Panc1 (cell line): Measurements from ENCODE around the gene ARMC5. TPM values are rescaled to one million over a fixed set of nuclear protein-coding genes. Genes with fewer than 3 reads are reported as not detected.

ENCODE experiments used
- ATAC-seq: fragments of 200-7000 bp; cut with Tn5 transposase; 2 replicates; pipeline ENCODE4 v1.9.1; 2020; ENCODE audit warnings: mild to moderate bottlenecking, moderate library complexity
- BruUV-seq: library from RNA; stranded (reverse); fragments of 400-500 nt; replicated peaks from 2 replicates; lab custom pipeline; 2021; lab: Mats Ljungman, UMichigan
- CTCF ChIA-PET: fragments of 300-600 bp; sonication (Branson Sonifier 250); formaldehyde crosslinking; loops from one replicate; lab custom pipeline; 2022; ENCODE audit warnings: antibody characterized with exemption; lab: Charles Lee
- POLR2A ChIA-PET: fragments of 300-600 bp; sonication (Branson Sonifier 250); formaldehyde crosslinking; loops from one replicate; lab custom pipeline; 2022; ENCODE audit warnings: antibody characterized with exemption; lab: Charles Lee
- DNase-seq: peaks from one replicate; pipeline ENCODE4 v3.0.0-alpha.2; 2010; ENCODE audit warnings: low read depth, low spot score
- H3K27ac ChIP-seq: 2 replicates; pipeline ENCODE4 v1.5.1; 2011; ENCODE audit warnings: mild to moderate bottlenecking, low read length, inconsistent platforms
- H3K27me3 ChIP-seq: fragments of 200-500 bp; sonication (Bioruptor generic); 2 replicates; pipeline ENCODE4 v1.6.0; 2014; ENCODE audit warnings: low read length, inconsistent platforms; ENCODE audit not compliant: control insufficient read depth, insufficient read depth
- H3K36me3 ChIP-seq: fragments of 200-500 bp; sonication (Bioruptor generic); 2 replicates; pipeline ENCODE4 v1.5.1; 2014; ENCODE audit warnings: inconsistent platforms, mild to moderate bottlenecking, low read length, moderate library complexity; ENCODE audit not compliant: control insufficient read depth, insufficient read depth
- H3K4me1 ChIP-seq: 2 replicates; pipeline ENCODE4 v1.5.1; 2011; ENCODE audit warnings: inconsistent platforms, mild to moderate bottlenecking, low read length, moderate library complexity; ENCODE audit not compliant: control insufficient read depth, insufficient read depth
- H3K4me3 ChIP-seq, 2 experiments: 2 replicates each; pipeline ENCODE4 v1.5.1; 2011 to 2012; ENCODE audit warnings: low read depth in 2 of 2, low read length in 2 of 2, mild to moderate bottlenecking in 2 of 2, inconsistent platforms in 1 of 2, moderate library complexity in 1 of 2
- H3K9me3 ChIP-seq: fragments of 200-500 bp; sonication (Bioruptor generic); 2 replicates; pipeline ENCODE4 v1.5.1; 2014; ENCODE audit warnings: low read depth, mild to moderate bottlenecking, inconsistent platforms, low read length, moderate library complexity; ENCODE audit not compliant: control insufficient read depth, insufficient read depth
- POLR2AphosphoS5 ChIP-seq: IDR thresholded peaks from 2 replicates; pipeline ENCODE4 v1.6.1; 2012; ENCODE audit warnings: mild to moderate bottlenecking, low read depth, low read length, moderate library complexity
- SIN3A ChIP-seq: IDR thresholded peaks from 2 replicates; pipeline ENCODE4 v1.6.1; 2012; ENCODE audit warnings: low read depth, mild to moderate bottlenecking, low read length, moderate library complexity, borderline replicate concordance; ENCODE audit not compliant: insufficient read depth
- TCF7L2 ChIP-seq: IDR thresholded peaks from 2 replicates; pipeline ENCODE4 v1.6.1; 2011; ENCODE audit warnings: mild to moderate bottlenecking, low read depth, low read length, inconsistent platforms
- in situ Hi-C: cut with HindIII; loops from 2 replicates; pipeline ENCODE4 v1.10.0; 2016; ENCODE audit warnings: low sequenced_read_pairs, low pct_unique_long_range_greater_than_20kb
- intact Hi-C: fragments of 100-400 bp; cut with micrococcal nuclease; formaldehyde crosslinking; loops from one replicate; pipeline ENCODE4 v1.10.0; 2022; ENCODE audit not compliant: unreplicated experiment
- total RNA-seq: library from RNA; stranded (reverse); gene quantifications from one replicate; pipeline ENCODE4 v1.2.1, GENCODE V29; 2021; ENCODE audit not compliant: unreplicated experiment
- TF ChIP-seq, protein P1 (sequence below), 2 experiments: IDR thresholded peaks; 2 replicates each; pipeline ENCODE4 v1.6.1; 2011 to 2012; ENCODE audit warnings: low read depth in 2 of 2, control low read depth in 1 of 2, low read length in 1 of 2, mild to moderate bottlenecking in 1 of 2, moderate library complexity in 1 of 2; ENCODE audit not compliant: insufficient read depth in 1 of 2
- TF ChIP-seq, protein P2 (sequence below): fragments of 450-650 bp; IDR thresholded peaks from 2 replicates; pipeline ENCODE4 v1.5.1; 2017; ENCODE audit warnings: mild to moderate bottlenecking

The ARMC5 gene
- total RNA-seq, 1 experiment from 2014 or later, result 19.8 TPM

DNA sequence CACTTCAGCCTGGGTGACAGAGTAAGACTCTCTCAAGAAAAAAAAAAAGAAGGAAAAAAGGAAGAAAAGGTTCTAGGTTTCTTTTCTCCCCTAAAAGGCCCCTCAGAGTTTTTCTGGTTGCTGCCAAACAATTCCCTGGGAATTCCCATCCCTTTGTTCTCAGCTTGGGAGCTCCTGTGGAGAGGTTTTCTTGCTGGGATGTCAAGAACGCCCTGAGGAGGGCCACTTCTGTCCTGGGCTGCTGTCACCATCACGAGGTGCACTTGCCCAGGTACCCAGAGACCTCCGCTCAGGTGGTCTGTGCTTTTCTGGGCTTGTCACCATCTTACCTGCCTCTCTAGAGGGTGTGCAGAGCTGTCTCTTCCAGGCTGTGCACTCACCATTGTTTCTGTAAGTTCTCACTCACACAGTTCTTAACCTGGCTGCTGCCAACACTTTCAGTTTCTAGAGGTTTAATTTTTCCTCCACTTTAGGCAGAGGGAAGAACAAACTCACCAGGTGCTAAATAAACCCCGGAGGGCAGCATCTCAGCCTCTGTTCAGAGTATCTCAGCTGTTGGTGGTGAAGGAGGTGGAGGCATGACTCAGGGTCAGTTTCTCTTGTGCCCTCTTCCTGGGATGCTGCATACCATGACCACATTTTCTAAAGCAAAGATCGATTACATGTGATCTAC is 28.8 kb upstream of the ARMC5 start:
- Histone ChIP-seq H3K4me1 (no peaks in the 10 kb centered on the region), H3K4me3 (no peak overlapping the region), H3K27me3 (no peaks in the 10 kb centered on the region), H3K36me3 (no peaks in the 10 kb centered on the region), H3K9me3 (no peaks in the 10 kb centered on the region), H3K27ac (no peak overlapping the region)
- intact Hi-C loops, result no loop called here
- TF ChIP-seq SIN3A (no peak), POLR2AphosphoS5 (no peak), TCF7L2 (no peak)
- TF ChIP-seq, protein P1, sequence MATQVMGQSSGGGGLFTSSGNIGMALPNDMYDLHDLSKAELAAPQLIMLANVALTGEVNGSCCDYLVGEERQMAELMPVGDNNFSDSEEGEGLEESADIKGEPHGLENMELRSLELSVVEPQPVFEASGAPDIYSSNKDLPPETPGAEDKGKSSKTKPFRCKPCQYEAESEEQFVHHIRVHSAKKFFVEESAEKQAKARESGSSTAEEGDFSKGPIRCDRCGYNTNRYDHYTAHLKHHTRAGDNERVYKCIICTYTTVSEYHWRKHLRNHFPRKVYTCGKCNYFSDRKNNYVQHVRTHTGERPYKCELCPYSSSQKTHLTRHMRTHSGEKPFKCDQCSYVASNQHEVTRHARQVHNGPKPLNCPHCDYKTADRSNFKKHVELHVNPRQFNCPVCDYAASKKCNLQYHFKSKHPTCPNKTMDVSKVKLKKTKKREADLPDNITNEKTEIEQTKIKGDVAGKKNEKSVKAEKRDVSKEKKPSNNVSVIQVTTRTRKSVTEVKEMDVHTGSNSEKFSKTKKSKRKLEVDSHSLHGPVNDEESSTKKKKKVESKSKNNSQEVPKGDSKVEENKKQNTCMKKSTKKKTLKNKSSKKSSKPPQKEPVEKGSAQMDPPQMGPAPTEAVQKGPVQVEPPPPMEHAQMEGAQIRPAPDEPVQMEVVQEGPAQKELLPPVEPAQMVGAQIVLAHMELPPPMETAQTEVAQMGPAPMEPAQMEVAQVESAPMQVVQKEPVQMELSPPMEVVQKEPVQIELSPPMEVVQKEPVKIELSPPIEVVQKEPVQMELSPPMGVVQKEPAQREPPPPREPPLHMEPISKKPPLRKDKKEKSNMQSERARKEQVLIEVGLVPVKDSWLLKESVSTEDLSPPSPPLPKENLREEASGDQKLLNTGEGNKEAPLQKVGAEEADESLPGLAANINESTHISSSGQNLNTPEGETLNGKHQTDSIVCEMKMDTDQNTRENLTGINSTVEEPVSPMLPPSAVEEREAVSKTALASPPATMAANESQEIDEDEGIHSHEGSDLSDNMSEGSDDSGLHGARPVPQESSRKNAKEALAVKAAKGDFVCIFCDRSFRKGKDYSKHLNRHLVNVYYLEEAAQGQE (IDR thresholded peaks at IDR 0.05; ENCODE audit: insufficient read depth in 1 of 2, low read depth in 2 of 2, low read length in 1 of 2), result no peak
- TF ChIP-seq, protein P2, sequence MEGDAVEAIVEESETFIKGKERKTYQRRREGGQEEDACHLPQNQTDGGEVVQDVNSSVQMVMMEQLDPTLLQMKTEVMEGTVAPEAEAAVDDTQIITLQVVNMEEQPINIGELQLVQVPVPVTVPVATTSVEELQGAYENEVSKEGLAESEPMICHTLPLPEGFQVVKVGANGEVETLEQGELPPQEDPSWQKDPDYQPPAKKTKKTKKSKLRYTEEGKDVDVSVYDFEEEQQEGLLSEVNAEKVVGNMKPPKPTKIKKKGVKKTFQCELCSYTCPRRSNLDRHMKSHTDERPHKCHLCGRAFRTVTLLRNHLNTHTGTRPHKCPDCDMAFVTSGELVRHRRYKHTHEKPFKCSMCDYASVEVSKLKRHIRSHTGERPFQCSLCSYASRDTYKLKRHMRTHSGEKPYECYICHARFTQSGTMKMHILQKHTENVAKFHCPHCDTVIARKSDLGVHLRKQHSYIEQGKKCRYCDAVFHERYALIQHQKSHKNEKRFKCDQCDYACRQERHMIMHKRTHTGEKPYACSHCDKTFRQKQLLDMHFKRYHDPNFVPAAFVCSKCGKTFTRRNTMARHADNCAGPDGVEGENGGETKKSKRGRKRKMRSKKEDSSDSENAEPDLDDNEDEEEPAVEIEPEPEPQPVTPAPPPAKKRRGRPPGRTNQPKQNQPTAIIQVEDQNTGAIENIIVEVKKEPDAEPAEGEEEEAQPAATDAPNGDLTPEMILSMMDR, result no peak
- in situ Hi-C loops, result no loop called here
- no peak for DNase-seq
- CTCF ChIA-PET, result no interaction called here
- POLR2A ChIA-PET, result no interaction called here
- no TSS peak for BruUV-seq
- no peak for ATAC-seq

DNA sequence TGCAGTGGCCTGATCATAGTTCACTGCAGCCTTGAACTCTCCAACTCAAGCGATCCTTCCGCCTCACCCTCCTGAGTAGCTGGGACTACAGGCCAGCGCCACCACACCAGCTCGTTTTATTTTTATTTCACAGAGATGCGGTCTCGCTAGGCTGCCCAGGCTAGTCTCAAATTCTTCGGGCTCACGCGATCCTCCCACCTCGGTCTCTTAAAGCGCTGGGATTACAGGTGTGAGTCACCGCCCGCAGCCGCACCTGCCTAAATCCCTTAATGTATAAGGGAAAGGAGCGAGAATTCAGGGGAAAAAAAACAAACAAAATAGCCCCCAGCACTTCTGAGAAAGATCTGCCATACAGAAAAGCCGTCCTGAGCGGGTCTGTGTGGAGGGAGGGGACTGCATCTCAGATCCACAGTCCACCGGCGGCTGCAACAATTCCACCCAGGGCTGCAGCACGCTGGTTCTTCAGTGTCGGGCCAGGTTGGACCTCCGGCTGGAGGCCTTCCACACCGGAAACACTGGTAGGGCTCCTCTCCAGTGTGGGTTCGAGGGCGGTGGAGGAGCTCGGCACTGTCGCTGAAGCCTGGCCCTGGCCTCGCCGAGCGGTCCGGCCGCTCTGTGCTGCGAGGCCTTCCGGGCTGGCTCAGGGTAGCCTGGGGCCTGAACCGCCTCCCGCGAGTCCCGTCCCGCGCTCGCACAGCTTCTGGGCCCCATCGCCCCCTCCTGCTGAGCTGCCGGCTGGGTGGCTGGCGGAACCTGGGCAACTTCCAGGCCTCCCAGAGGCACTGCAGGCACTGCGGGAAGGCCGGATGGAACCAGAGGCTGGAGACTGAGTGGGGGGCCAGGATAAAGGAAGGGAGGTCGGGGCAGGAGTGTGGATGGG is 23.7 kb upstream of the ARMC5 start:
- no peak overlapping the region for H3K4me3 ChIP-seq
- ChIA-PET POLR2A (no interaction called here), CTCF (interaction anchor here (0.6 kb wide), 1 partner anchor 236 kb away, joined by 4 read pairs; no protein-coding TSS in a partner anchor)
- intact Hi-C loops, result no loop called here
- TF ChIP-seq, protein P1 (IDR thresholded peaks at IDR 0.05; ENCODE audit: insufficient read depth in 1 of 2, low read depth in 2 of 2, low read length in 1 of 2), result no peak
- TF ChIP-seq POLR2AphosphoS5, result no peak
- no peak for TF ChIP-seq TCF7L2
- TF ChIP-seq SIN3A, result no peak
- TF ChIP-seq, protein P2, result no peak
- ATAC-seq (0 out of 2 replicates have a peak, but pooled peaks have one; percentile 27), DNase-seq (no peak)
- H3K36me3 ChIP-seq, result no peaks in the 10 kb centered on the region
- no peaks in the 10 kb centered on the region for H3K27me3 ChIP-seq
- in situ Hi-C loops, result no loop called here
- no TSS peak for BruUV-seq
- no peaks in the 10 kb centered on the region for H3K9me3 ChIP-seq
- no peak overlapping the region for H3K27ac ChIP-seq
- H3K4me1 ChIP-seq, result no peaks in the 10 kb centered on the region
